ENCODE results near the gene SLC5A10. TPM values are rescaled to one million over a fixed set of nuclear protein-coding genes. Genes with fewer than 3 reads are reported as not detected.

The SLC5A10 gene
- total RNA-seq, 6 experiments from 2014 or later = 0.07 to 0.14 TPM; not detected in 4

GRCh38 chr17:18980682-18981334, 28.8 kb downstream of the SLC5A10 start:
- DNase-seq = no peak

GRCh38 chr17:18981335-18981641, 29.3 kb downstream of the SLC5A10 start:
- Histone ChIP-seq H3K36me3 (peaks cover 0 to 21% (median 12%) of the 10 kb centered on the region in 4 donors), H3K27me3 (no peaks in the 10 kb centered on the region), H3K27ac (peak overlapping the region in 1 of 3 donors; percentile 58), H3K4me1 (peaks cover 0 to 23% (median 6%) of the 10 kb centered on the region in 4 donors), H3K9me3 (no peaks in the 10 kb centered on the region), H3K4me3 (no peak overlapping the region)
- WGBS (ENCODE audit: insufficient coverage, low coverage, low lambda C conversion rate, missing lambda C conversion rate) = 100% methylated on average over 2 of the region's 6 CpGs
- peak in 1 of 4 donors; percentile 1 for ATAC-seq
- TF ChIP-seq CTCF (IDR thresholded peaks at IDR 0.05) = no peak
- TF ChIP-seq POLR2A (IDR thresholded peaks at IDR 0.05) = no peak
- no peak for DNase-seq
- intact Hi-C loops (cut with DNase I) = no loop called here

More at GRCh38 chr17:18980682-18981334, 28.8 kb downstream of the SLC5A10 start:
- Histone ChIP-seq H3K27ac (peak overlapping the region in 1 of 3 donors; percentile 58), H3K9me3 (no peaks in the 10 kb centered on the region), H3K4me1 (peaks cover 0 to 18% (median 6%) of the 10 kb centered on the region in 4 donors), H3K36me3 (peaks cover 0 to 21% (median 12%) of the 10 kb centered on the region in 4 donors), H3K27me3 (no peaks in the 10 kb centered on the region), H3K4me3 (no peak overlapping the region)
- ATAC-seq = no peak
- TF ChIP-seq CTCF (IDR thresholded peaks at IDR 0.05) = no peak
- TF ChIP-seq POLR2A (IDR thresholded peaks at IDR 0.05) = no peak
- 90% methylated on average over 2 of the region's 13 CpGs for WGBS (ENCODE audit: insufficient coverage, low coverage, low lambda C conversion rate, missing lambda C conversion rate)
- intact Hi-C loops (cut with DNase I) = no loop called here

- H3K4me1 ChIP-seq = peaks cover 0 to 28% (median 6%) of the 10 kb centered on the region in 4 donors
- H3K27ac ChIP-seq = peak overlapping the region in 2 of 3 donors; percentile 31 to 58
- DNase-seq (peak; percentile 74 to 87 (median 79)), ATAC-seq (peak; percentile 57 to 82 (median 68))
- intact Hi-C loops (cut with DNase I) = no loop called here
- H3K27me3 ChIP-seq = no peaks in the 10 kb centered on the region
- WGBS (ENCODE audit: insufficient coverage, low coverage, low lambda C conversion rate, missing lambda C conversion rate) = no CpG with 5 or more reads among the region's 30 CpGs
- TF ChIP-seq CTCF (IDR thresholded peaks at IDR 0.05) = no peak
- peak; percentile 22 for TF ChIP-seq POLR2A (IDR thresholded peaks at IDR 0.05)
- H3K4me3 ChIP-seq = no peak overlapping the region
- H3K36me3 ChIP-seq = peaks cover 0 to 20% (median 12%) of the 10 kb centered on the region in 4 donors
- H3K9me3 ChIP-seq = no peaks in the 10 kb centered on the region
These were observed 29.9 kb downstream of the SLC5A10 start for GRCh38 chr17:18981642-18982424.

- Histone ChIP-seq H3K4me1 (peaks cover 0 to 55% (median 18%) of the 10 kb centered on the region in 4 donors), H3K27ac (no peak overlapping the region)
- no peak for DNase-seq
These were observed 32.5 kb downstream of the SLC5A10 start for GRCh38 chr17:18984273-18985114.

More at GRCh38 chr17:18984273-18985114, 32.5 kb downstream of the SLC5A10 start:
- Histone ChIP-seq H3K9me3 (no peaks in the 10 kb centered on the region), H3K27me3 (no peaks in the 10 kb centered on the region), H3K36me3 (peaks cover 0 to 6% (median 0%) of the 10 kb centered on the region in 4 donors), H3K4me3 (no peak overlapping the region)
- TF ChIP-seq POLR2A (IDR thresholded peaks at IDR 0.05) (no peak), CTCF (IDR thresholded peaks at IDR 0.05) (no peak)
- intact Hi-C loops (cut with DNase I) = no loop called here
- 81% methylated on average over 11 of the region's 21 CpGs for WGBS (ENCODE audit: insufficient coverage, low coverage, low lambda C conversion rate, missing lambda C conversion rate)
- no peak for ATAC-seq
